ENCODE measurements around the gene EPB41L4B.

- TF ChIP-seq, protein P1, sequence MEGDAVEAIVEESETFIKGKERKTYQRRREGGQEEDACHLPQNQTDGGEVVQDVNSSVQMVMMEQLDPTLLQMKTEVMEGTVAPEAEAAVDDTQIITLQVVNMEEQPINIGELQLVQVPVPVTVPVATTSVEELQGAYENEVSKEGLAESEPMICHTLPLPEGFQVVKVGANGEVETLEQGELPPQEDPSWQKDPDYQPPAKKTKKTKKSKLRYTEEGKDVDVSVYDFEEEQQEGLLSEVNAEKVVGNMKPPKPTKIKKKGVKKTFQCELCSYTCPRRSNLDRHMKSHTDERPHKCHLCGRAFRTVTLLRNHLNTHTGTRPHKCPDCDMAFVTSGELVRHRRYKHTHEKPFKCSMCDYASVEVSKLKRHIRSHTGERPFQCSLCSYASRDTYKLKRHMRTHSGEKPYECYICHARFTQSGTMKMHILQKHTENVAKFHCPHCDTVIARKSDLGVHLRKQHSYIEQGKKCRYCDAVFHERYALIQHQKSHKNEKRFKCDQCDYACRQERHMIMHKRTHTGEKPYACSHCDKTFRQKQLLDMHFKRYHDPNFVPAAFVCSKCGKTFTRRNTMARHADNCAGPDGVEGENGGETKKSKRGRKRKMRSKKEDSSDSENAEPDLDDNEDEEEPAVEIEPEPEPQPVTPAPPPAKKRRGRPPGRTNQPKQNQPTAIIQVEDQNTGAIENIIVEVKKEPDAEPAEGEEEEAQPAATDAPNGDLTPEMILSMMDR (conservative IDR thresholded peaks at IDR 0.05 in 1 of 2, IDR thresholded peaks at IDR 0.05 in 1 of 2; ENCODE audit: low read depth in 1 of 2, low read length in 2 of 2) = no peak
- TF ChIP-seq EZH2 (IDR thresholded peaks at IDR 0.05; ENCODE audit: low read length, missing control alignments) = no peak
Observed at GRCh38 chr9:109172935-109173334, 147.9 kb downstream of the EPB41L4B start.
